ENCODE results near the gene SORL1-AS1.

DNA sequence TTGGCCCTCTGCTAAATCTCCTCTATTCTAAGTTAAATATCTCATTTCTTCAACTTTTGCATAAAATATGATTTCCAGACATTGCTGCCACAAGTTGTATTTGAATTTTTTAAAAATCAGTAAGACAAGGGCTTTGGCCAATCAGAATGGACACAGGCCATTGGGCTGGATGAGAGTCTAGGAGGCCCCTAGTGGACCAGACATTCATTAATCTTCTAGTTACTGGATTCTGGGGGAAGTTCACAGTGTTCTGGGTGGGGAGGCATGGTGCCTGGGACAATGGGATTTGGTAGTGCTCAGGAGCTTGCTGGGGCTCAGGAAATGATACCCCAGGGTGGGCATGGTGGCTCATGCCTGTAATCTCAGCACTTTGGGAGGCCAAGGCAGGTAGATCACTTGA is 13.0 kb downstream of the SORL1-AS1 start:
- TF ChIP-seq, protein P1, sequence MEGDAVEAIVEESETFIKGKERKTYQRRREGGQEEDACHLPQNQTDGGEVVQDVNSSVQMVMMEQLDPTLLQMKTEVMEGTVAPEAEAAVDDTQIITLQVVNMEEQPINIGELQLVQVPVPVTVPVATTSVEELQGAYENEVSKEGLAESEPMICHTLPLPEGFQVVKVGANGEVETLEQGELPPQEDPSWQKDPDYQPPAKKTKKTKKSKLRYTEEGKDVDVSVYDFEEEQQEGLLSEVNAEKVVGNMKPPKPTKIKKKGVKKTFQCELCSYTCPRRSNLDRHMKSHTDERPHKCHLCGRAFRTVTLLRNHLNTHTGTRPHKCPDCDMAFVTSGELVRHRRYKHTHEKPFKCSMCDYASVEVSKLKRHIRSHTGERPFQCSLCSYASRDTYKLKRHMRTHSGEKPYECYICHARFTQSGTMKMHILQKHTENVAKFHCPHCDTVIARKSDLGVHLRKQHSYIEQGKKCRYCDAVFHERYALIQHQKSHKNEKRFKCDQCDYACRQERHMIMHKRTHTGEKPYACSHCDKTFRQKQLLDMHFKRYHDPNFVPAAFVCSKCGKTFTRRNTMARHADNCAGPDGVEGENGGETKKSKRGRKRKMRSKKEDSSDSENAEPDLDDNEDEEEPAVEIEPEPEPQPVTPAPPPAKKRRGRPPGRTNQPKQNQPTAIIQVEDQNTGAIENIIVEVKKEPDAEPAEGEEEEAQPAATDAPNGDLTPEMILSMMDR (IDR thresholded peaks at IDR 0.05) = no peak
- TF ChIP-seq POLR2A (IDR thresholded peaks at IDR 0.05) (no peak), EP300 (IDR thresholded peaks at IDR 0.05) (no peak), POLR2AphosphoS5 (IDR thresholded peaks at IDR 0.05) (no peak)
